Neural progenitor cell (in vitro differentiated cells): ENCODE results near the gene STK32A.

Source experiments
- EZH2 ChIP-seq: fragments of 200-600 bp; sonication (generic); IDR thresholded peaks from 2 replicates; pipeline ENCODE4 v1.6.1; 2017; ENCODE audit warnings: antibody characterized with exemption, mild to moderate bottlenecking, moderate library complexity
- TF ChIP-seq, protein P1 (sequence below): fragments of 200-600 bp; sonication (generic); IDR thresholded peaks from 2 replicates; pipeline ENCODE4 v1.5.1; 2017; ENCODE audit warnings: antibody characterized with exemption, mild to moderate bottlenecking

DNA sequence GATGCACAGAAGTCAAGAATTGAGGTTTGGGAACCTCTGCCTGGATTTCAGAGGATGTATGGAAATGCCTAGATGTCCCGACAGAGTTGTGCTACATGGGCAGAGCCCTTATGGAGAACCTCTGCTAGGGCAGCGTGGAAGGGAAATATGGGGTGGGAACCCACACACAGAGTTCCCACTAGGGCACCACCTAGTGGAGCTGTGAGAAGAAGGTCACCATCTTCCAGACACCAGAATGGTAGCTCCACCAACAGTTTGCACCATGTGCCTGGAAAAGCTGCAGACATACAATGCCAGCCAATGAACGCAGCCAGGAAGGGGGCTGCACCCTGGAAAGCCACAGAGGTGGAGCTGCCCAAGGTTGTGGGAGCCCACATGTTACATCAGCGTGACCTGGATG, 104.5 kb downstream of the STK32A start:
- TF ChIP-seq, protein P1, sequence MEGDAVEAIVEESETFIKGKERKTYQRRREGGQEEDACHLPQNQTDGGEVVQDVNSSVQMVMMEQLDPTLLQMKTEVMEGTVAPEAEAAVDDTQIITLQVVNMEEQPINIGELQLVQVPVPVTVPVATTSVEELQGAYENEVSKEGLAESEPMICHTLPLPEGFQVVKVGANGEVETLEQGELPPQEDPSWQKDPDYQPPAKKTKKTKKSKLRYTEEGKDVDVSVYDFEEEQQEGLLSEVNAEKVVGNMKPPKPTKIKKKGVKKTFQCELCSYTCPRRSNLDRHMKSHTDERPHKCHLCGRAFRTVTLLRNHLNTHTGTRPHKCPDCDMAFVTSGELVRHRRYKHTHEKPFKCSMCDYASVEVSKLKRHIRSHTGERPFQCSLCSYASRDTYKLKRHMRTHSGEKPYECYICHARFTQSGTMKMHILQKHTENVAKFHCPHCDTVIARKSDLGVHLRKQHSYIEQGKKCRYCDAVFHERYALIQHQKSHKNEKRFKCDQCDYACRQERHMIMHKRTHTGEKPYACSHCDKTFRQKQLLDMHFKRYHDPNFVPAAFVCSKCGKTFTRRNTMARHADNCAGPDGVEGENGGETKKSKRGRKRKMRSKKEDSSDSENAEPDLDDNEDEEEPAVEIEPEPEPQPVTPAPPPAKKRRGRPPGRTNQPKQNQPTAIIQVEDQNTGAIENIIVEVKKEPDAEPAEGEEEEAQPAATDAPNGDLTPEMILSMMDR = no peak
- TF ChIP-seq EZH2 = no peak
